Measurements from ENCODE around the gene TRIM8.

TRIM8 gene

DNA sequence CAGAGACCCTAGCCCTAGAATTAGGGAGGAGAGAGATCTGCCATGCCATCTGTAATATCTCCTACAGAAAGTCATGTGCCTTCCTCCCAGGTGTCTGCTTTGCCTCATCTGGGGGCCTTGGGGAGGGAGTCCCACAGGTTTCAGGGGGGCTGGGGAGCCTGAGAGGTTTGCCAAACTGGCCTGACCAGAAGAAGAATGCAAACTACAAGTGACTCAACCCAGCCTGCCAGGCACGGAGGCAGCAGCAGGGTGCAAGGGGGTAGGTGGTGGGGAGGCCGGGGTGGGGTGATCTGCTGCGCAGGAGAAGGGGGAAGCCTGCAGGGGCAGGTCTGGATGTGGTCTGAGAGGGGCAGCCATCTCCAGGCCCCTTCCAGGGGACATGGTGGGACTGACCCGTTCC, 9.6 kb upstream of the TRIM8 start:
- DNase-seq = no peak

- no peak for DNase-seq
Measured at GRCh38 chr10:102635377-102635776, 8.9 kb upstream of the TRIM8 start.

GRCh38 chr10:102639537-102639936, 4.7 kb upstream of the TRIM8 start:
- no peak for DNase-seq

GRCh38 chr10:102641402-102641801, 2.9 kb upstream of the TRIM8 start:
- no peak for DNase-seq

GRCh38 chr10:102641880-102642735, 2.2 kb upstream of the TRIM8 start:
- DNase-seq = peak; percentile 98

DNA sequence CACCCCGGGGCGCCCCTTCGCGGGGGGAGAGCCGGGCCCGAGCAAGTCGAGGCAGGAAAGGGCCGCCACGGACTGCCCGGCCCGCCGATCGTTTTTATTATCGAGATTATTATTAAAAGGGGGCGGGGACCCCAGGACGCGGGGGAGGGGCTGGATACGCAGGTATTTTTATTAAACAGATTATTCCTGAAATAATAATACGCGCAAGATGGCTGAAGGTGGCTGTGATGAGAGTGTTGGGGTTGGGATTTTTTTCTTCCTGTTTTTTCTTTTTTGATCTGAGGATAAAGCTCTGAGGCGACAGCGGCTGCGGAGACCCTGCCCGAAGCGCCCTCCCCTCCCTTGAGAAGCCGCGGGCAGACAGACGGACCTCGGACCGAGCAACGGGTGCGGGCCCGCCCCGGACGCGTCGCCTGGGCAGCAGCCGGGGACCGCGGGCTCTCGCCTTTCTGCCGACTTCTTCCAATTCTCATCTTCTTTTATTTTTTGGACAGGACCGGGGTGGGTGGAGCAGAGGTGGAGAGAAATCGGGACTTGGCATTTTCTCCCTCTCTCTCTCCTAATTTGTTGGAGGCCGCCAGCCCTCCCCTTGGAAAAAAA, 1.4 kb upstream of the TRIM8 start:
- no peak for DNase-seq

- DNase-seq = peak; percentile 87
Measured at GRCh38 chr10:102643336-102644065, 778 bp upstream of the TRIM8 start.

GRCh38 chr10:102644646-102645387, 538 bp downstream of the TRIM8 start:
- peak; percentile 88 for DNase-seq

- DNase-seq = no peak
Measured at GRCh38 chr10:102645388-102645740, 1.1 kb downstream of the TRIM8 start.

- DNase-seq = peak; percentile 91
Measured at GRCh38 chr10:102645741-102646609, 1.7 kb downstream of the TRIM8 start.

DNA sequence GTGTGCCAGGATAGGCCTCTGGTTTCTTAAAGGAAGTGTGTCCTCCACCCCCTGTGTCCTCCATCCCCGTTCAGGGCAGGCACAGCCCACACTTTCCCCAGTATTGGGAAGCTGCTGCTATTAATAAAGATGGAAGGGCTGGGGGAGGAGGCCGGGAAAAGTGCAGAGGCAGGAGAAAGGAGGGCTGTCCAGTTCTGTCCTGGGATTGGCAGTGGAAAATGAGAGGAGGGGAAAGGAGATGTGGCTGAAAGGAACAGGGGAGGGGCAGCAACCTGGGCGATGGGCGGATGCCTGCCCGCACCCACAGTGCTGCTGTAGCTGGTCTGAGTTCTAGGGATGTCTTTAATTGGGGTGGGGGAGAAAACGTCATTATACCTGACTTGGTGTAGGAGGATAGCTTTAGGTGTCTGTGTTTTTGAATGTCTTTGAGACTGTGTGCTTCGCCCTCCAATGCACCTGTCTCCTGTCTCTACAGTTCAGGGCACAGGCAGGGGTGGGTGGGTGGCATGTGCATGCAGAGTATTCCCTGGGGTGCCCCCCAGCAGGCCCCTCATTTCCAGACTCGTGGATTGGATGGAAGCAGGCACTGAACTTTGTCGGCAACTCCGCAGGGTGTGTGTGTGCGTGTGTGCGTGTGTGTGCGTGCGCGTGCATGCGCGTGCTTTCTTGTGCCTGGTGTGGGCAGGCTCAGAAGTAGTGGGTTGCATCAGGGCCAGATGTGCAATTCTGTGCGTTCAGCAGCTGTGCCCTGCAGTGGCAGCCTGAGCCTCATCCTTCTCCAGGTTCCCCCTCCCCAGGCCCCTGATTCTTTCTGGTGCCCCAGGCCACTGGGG, 2.5 kb downstream of the TRIM8 start:
- no peak for DNase-seq

DNA sequence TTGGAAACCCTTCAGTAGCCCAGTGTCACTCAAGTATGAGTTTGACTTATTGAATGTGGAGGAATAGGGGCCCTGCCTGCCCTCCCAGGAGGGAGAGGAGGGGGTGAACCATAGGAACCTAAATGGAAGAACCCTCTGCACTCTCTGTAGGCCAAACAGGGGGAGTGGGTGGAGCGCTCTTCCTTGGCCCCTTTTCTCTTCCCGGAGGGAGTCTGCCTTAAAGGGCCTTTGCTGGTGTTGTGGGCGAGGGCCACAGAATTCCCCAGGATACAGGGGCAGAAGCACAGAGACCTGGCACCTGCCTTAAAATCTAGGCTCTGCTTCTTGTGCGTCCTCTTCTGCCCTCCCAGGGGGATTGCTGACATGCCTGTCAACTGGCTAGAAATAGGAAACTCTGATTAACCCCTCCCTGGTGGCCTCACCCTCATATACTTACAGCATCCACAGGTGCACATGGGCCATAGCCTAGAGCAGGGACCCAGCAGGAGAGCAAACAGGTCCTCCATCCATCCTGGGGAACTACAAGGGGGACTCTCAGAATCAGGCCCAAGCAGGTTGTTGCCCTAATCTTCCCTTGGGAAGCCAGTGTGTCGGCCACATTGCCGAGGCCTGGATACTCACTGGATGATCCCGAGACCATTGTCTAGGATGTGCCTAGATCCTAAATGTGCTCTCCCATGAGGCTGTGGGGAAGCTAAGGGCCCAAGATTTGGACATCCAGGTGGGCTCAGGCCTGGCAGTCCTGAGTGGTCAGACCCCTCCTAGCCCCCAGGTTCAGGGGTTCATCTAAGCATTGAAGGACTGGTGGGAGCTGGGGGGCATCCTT, 3.4 kb downstream of the TRIM8 start:
- no peak for DNase-seq

- DNase-seq = no peak
Measured at GRCh38 chr10:102648269-102648888, 4.1 kb downstream of the TRIM8 start.

DNA sequence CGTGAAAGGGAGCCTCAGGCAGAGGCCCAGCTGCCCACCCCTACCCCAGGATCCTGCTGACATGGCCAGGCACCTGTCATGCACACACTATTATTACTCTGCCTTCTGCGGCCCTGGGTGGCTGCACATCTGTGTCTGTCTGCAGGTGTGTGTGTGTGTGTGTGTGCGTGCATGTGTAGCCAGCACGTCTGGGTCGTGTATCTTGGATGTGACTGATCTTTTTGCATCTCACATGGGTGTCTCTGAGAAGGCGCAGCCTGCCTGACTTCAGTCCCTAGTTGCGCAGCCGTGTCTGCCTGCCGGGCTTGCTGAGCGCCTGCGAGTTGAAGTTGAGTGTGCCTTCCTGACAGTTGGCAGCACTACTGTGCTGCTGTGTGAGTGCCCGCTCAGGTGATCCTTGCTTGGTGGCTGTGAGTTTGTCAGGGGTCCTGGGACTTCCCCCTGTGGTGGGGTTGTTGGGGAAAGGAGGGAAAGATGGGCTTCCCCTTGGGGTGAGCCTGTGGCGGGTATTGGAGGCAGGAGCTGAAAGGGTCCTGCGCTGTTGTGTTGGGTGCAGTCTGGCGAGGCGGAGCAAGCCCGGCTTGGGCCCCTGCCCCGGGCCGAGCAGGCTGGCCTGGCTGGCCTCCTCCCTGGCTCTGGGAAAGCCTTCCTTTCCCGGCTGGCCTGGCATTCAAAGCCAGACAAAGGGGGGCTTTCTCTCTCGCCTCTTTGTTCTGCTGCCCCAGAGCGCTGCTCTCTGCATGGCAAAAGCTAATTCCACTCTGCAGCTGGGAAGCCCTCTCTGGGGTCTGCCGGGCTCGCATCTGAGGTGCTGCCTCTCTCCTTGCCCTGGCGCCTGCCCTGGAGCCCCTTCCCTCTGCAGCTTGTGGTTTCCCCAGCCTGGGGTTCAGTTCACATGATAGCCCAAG, 4.9 kb downstream of the TRIM8 start:
- no peak for DNase-seq

DNA sequence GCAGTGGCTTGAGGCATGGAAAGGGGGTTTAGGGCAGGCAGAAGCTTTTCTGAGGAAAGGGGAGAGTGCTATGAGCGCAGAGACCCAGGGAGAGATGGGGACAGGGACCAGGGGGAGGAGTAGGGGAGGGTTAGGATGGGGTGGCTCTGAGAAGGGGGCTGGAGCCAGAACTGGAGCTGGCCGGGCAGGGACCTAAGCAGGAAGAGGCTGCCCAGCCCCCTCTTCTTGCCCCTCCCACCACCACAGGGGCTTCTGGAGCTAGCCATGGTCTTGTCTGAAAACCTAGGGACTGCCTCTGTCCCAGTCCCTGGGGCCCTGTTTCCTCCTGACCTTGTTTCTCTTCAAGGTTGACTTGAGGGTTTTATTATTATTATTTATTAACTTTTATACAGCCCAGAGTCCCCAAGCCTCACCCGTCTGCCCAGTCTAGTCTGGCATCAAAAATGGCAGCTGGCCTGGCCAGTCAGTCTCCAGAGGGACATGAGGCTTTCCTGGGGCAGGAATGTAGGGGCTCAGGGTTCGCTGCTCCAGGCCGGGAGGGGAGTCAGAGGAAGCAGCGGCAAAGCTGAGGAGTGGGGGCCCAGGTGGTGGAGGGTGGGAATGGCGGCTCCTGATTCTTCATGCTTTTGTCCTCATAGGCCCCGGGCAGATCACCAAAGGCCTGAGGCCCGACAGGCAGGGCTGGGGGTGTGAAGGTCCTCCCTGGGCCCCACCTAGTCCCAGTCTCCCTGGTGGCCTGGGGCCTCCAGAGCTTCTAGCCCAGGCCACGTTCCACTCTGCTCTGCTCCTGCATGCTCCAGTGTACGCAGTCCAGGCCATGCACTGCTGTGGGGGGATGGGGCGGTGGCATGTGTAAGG, 5.7 kb downstream of the TRIM8 start:
- DNase-seq = no peak

DNA sequence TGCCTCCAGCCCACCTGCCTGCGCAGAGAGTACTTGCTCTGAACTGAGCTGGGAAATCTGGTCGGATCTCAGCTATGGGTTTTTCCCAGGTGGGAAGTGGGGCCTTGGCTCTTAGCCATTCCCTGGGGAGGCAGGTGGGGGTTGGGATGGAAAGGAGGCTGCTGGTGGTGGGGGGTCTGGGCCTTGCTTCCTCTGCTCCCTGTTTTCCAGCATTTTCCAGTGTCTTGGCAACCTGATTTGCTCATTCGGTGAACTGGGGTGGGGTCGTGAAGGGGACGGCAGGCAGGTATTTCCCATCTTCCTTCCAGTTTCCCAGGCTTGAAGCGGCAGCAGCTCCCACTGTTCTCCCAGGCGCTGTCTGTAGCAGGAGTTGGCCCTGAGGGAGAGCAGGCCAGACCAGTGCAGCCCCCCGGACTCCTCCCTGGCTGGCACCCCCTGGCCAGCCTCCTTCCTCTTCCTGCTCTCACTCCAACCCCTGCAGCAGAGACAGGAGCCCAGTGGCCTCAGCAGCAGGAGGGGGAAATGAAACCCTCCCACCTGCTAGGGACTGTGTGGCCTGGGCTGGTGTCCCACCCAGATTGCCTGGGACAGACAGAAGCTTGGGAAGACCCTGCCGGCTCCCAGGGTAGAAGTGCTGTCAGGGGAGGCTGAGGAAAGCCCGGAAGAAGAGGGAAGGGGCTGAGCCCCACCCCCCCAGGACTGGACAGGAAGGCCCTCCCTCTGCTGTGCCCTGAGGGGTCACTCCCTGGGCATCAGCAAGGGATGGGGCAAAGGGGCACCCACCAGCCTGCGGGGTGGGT, 6.6 kb downstream of the TRIM8 start:
- DNase-seq = no peak

All from activated CD8-positive, alpha-beta memory T cell treated with anti-CD3 and anti-CD28 coated beads for 24 hours (primary cell).